Osteoblast (primary cell): ENCODE data around the gene RNF144A. TPM values are rescaled to one million over a fixed set of nuclear protein-coding genes. Genes with fewer than 3 reads are reported as not detected.

ENCODE experiments used
- DNase-seq: peaks from one replicate; pipeline ENCODE4 v3.0.0; 2011; ENCODE audit warnings: low spot score, mixed read lengths; ENCODE audit not compliant: insufficient read length; ENCODE audit errors: missing footprints
- H2AFZ ChIP-seq: 2 replicates; pipeline ENCODE4 v1.6.0; 2011; ENCODE audit warnings: mild to moderate bottlenecking, low read length
- H3K27ac ChIP-seq: 2 replicates; pipeline ENCODE4 v1.5.1; 2011; ENCODE audit warnings: mild to moderate bottlenecking, low read depth, low read length, moderate library complexity
- H3K27me3 ChIP-seq: 2 replicates; pipeline ENCODE4 v1.6.0; 2012; ENCODE audit warnings: mild to moderate bottlenecking, control low read depth, inconsistent platforms, low read length, moderate library complexity; ENCODE audit not compliant: insufficient read depth
- H3K36me3 ChIP-seq: 2 replicates; pipeline ENCODE4 v1.5.1; 2011; ENCODE audit warnings: mild to moderate bottlenecking, low read length, control low read depth, moderate library complexity; ENCODE audit not compliant: insufficient read depth
- H3K4me1 ChIP-seq: 2 replicates; pipeline ENCODE4 v1.5.1; 2011; ENCODE audit warnings: mild to moderate bottlenecking, low read length, control low read depth, moderate library complexity; ENCODE audit not compliant: insufficient read depth
- H3K4me2 ChIP-seq: 2 replicates; pipeline ENCODE4 v1.6.0; 2011; ENCODE audit warnings: mild to moderate bottlenecking, low read length; ENCODE audit not compliant: insufficient read depth
- H3K4me3 ChIP-seq: fragments of 200-600 bp; sonication (generic); 3 replicates; pipeline ENCODE4 v1.5.1; 2012; ENCODE audit warnings: mild to moderate bottlenecking, low read length, inconsistent platforms; ENCODE audit not compliant: insufficient read depth
- H3K79me2 ChIP-seq: 2 replicates; pipeline ENCODE4 v1.6.0; 2012; ENCODE audit warnings: mild to moderate bottlenecking, low read length, control low read depth, inconsistent platforms; ENCODE audit not compliant: insufficient read depth
- H3K9me3 ChIP-seq: 2 replicates; pipeline ENCODE4 v1.5.1; 2011; ENCODE audit warnings: low read depth, low read length, control low read depth
- H4K20me1 ChIP-seq: 2 replicates; pipeline ENCODE4 v1.6.0; 2012; ENCODE audit warnings: mild to moderate bottlenecking, low read length, control low read depth; ENCODE audit not compliant: insufficient read depth
- CTCF ChIP-seq: IDR thresholded peaks from 2 replicates; pipeline ENCODE4 v1.5.1; 2011; ENCODE audit warnings: mild to moderate bottlenecking, low read depth, low read length, moderate library complexity; ENCODE audit errors: extremely low read depth
- total RNA-seq: library from RNA; depleted of rRNA; stranded (reverse); fragments of >200 nt; gene quantifications from 2 replicates; pipeline ENCODE4 v1.2.3, GENCODE V29; 2012

The RNF144A gene
- total RNA-seq, 1 donor, result 15.9 TPM

GRCh38 chr2:6929196-6929819 lies 12.1 kb downstream of the RNF144A start:
- H2AFZ ChIP-seq, result no peak overlapping the region
- H4K20me1 ChIP-seq, result no peaks in the 10 kb centered on the region
- H3K79me2 ChIP-seq, result no peaks in the 10 kb centered on the region
- no peaks in the 10 kb centered on the region for H3K4me1 ChIP-seq
- H3K4me3 ChIP-seq, result no peak overlapping the region
- no peaks in the 10 kb centered on the region for H3K27me3 ChIP-seq
- no peaks in the 10 kb centered on the region for H3K9me3 ChIP-seq
- no peak overlapping the region for H3K27ac ChIP-seq
- H3K4me2 ChIP-seq, result no peak overlapping the region
- no peak for TF ChIP-seq CTCF
- DNase-seq, result no peak
- H3K36me3 ChIP-seq, result no peaks in the 10 kb centered on the region

- H3K27ac ChIP-seq, result no peak overlapping the region
- no peaks in the 10 kb centered on the region for H3K9me3 ChIP-seq
- no peaks in the 10 kb centered on the region for H3K4me1 ChIP-seq
- no peak overlapping the region for H2AFZ ChIP-seq
- no peak overlapping the region for H3K4me2 ChIP-seq
- no peak for DNase-seq
- no peak overlapping the region for H3K4me3 ChIP-seq
- no peaks in the 10 kb centered on the region for H3K27me3 ChIP-seq
- H3K79me2 ChIP-seq, result no peaks in the 10 kb centered on the region
- TF ChIP-seq CTCF, result no peak
- no peaks in the 10 kb centered on the region for H4K20me1 ChIP-seq
- no peaks in the 10 kb centered on the region for H3K36me3 ChIP-seq
These were observed 13.9 kb downstream of the RNF144A start for GRCh38 chr2:6930923-6931647.

GRCh38 chr2:6931753-6932152 lies 14.5 kb downstream of the RNF144A start:
- Histone ChIP-seq H3K4me1 (no peaks in the 10 kb centered on the region), H3K27me3 (no peaks in the 10 kb centered on the region), H3K4me2 (no peak overlapping the region), H3K36me3 (no peaks in the 10 kb centered on the region), H3K4me3 (no peak overlapping the region), H3K9me3 (no peaks in the 10 kb centered on the region), H2AFZ (no peak overlapping the region), H3K27ac (no peak overlapping the region), H3K79me2 (no peaks in the 10 kb centered on the region), H4K20me1 (no peaks in the 10 kb centered on the region)
- no peak for DNase-seq
- TF ChIP-seq CTCF, result no peak

- Histone ChIP-seq H2AFZ (no peak overlapping the region), H3K27me3 (no peaks in the 10 kb centered on the region), H3K79me2 (no peaks in the 10 kb centered on the region), H3K4me2 (no peak overlapping the region), H3K36me3 (no peaks in the 10 kb centered on the region), H3K9me3 (no peaks in the 10 kb centered on the region), H3K27ac (no peak overlapping the region), H3K4me1 (no peaks in the 10 kb centered on the region), H3K4me3 (no peak overlapping the region), H4K20me1 (no peaks in the 10 kb centered on the region)
- no peak for DNase-seq
- no peak for TF ChIP-seq CTCF
These were observed 15.0 kb downstream of the RNF144A start for GRCh38 chr2:6932206-6932605.
